DOHH2 (cell line): ENCODE results near the gene TYR.
"Not testable (repeated sequence)": the region's sequence is repeated elsewhere in the genome, so short reads cannot be mapped to it uniquely, and the experiment has no call there.

Experiments used
- CTCF ChIP-seq: fragments of 200-600 bp; sonication (generic); IDR thresholded peaks from one replicate; pipeline ENCODE4 v1.5.1; 2014; ENCODE audit warnings: antibody characterized with exemption, mild to moderate bottlenecking, low read depth, low read length; ENCODE audit not compliant: poor library complexity, severe bottlenecking
- EZH2phosphoT487 ChIP-seq: fragments of 200-600 bp; sonication (generic); IDR thresholded peaks from 2 replicates; pipeline ENCODE4 v1.6.1; 2017; ENCODE audit warnings: borderline replicate concordance, mild to moderate bottlenecking, antibody characterized with exemption, low read length, moderate library complexity, mixed read lengths

GRCh38 chr11:89338073-89338472 is 160.4 kb downstream of the TYR start:
- TF ChIP-seq CTCF, EZH2phosphoT487: not testable (repeated sequence)
